Posterior vena cava (tissue), 2 donors: Measurements from ENCODE around the gene CECR2. TPM values are rescaled to one million over a fixed set of nuclear protein-coding genes. Genes with fewer than 3 reads are reported as not detected.

Source experiments
- DNase-seq: peaks from one replicate; pipeline ENCODE4 v3.0.0-alpha.2; 2020; ENCODE audit warnings: low spot score
- intact Hi-C, 2 donors: fragments of 100-400 bp; cut with DNase I; formaldehyde crosslinking; loops; one replicate each; pipeline versions ENCODE4 v1.14.1 to v1.14.2; 2022 to 2023
- total RNA-seq, 2 donors: library from RNA; stranded (reverse); fragmentation: NEBNext Ultra II Directional; extraction: Animal tissue kit (Norgen Biotek cat#: 25700); gene quantifications; one replicate each; pipeline ENCODE4 v1.2.1, GENCODE V29; 2021
- donor health status: DM: yes; HTN: yes; CAD: no.
- donor health status: DM: yes; HTN: yes; CAD: no.

CECR2 gene
- total RNA-seq, 2 donors from 2014 or later, result 0.24 to 0.56 TPM

GRCh38 chr22:17436382-17436980, 67.2 kb downstream of the CECR2 start:
- intact Hi-C loops, result loop anchor here in 1 of 2 donors (10.0 kb wide), 1 partner anchor 172 kb away; no protein-coding TSS in a partner anchor
- DNase-seq, result no peak

GRCh38 chr22:17436981-17437412, 67.7 kb downstream of the CECR2 start:
- intact Hi-C loops, result loop anchor here in 1 of 2 donors (10.0 kb wide), 1 partner anchor 172 kb away; no protein-coding TSS in a partner anchor
- DNase-seq, result no peak

- DNase-seq, result no peak
- intact Hi-C loops, result loop anchor here in 1 of 2 donors (2.0 to 10.0 kb wide), 2 partner anchors 23 to 173 kb away; no protein-coding TSS in a partner anchor
Observed at GRCh38 chr22:17438026-17438425, 68.8 kb downstream of the CECR2 start.

GRCh38 chr22:17441326-17441725, 72.1 kb downstream of the CECR2 start:
- DNase-seq, result no peak
- intact Hi-C loops, result no loop called here

- intact Hi-C loops, result no loop called here
- DNase-seq, result no peak
Observed at GRCh38 chr22:17443405-17444203, 74.3 kb downstream of the CECR2 start.

GRCh38 chr22:17444204-17444504, 74.9 kb downstream of the CECR2 start:
- no peak for DNase-seq
- intact Hi-C loops, result no loop called here

GRCh38 chr22:17446698-17447097, 77.4 kb downstream of the CECR2 start:
- DNase-seq, result no peak
- intact Hi-C loops, result no loop called here

GRCh38 chr22:17451316-17451715, 82.1 kb downstream of the CECR2 start:
- intact Hi-C loops, result no loop called here
- DNase-seq, result no peak

GRCh38 chr22:17460895-17461294, 91.6 kb downstream of the CECR2 start:
- DNase-seq, result no peak
- intact Hi-C loops, result no loop called here

GRCh38 chr22:17470880-17471500, 101.7 kb downstream of the CECR2 start:
- no peak for DNase-seq
- intact Hi-C loops, result loop anchor here in 1 of 2 donors (1.0 kb wide), 1 partner anchor 13 kb away; no protein-coding TSS in a partner anchor

- intact Hi-C loops, result no loop called here
- DNase-seq, result no peak
Observed at GRCh38 chr22:17471886-17472535, 102.8 kb downstream of the CECR2 start.

GRCh38 chr22:17472932-17473331, 103.7 kb downstream of the CECR2 start:
- no peak for DNase-seq
- intact Hi-C loops, result no loop called here

GRCh38 chr22:17475318-17476230, 106.3 kb downstream of the CECR2 start:
- no peak for DNase-seq
- intact Hi-C loops, result no loop called here

- DNase-seq, result no peak
- intact Hi-C loops, result no loop called here
Observed at GRCh38 chr22:17476838-17477237, 107.6 kb downstream of the CECR2 start.

- no peak for DNase-seq
- intact Hi-C loops, result no loop called here
Observed at GRCh38 chr22:17477391-17477833, 108.2 kb downstream of the CECR2 start.

GRCh38 chr22:17479135-17479534, 109.9 kb downstream of the CECR2 start:
- intact Hi-C loops, result no loop called here
- no peak for DNase-seq

GRCh38 chr22:17481424-17481823, 112.2 kb downstream of the CECR2 start:
- intact Hi-C loops, result no loop called here

GRCh38 chr22:17483688-17484372, 114.6 kb downstream of the CECR2 start:
- no peak for DNase-seq
- intact Hi-C loops, result loop anchor here in 1 of 2 donors (1.0 kb wide), 1 partner anchor 14 kb away; no protein-coding TSS in a partner anchor

More at GRCh38 chr22:17481424-17481823, 112.2 kb downstream of the CECR2 start:
- DNase-seq, result no peak
